Vagina (tissue), 2 donors: ENCODE measurements around the gene DUSP22. TPM values are rescaled to one million over a fixed set of nuclear protein-coding genes. Genes with fewer than 3 reads are reported as not detected.

Source experiments
- DNase-seq, 2 donors: peaks; one replicate each; pipeline ENCODE4 v3.0.0-alpha.2; 2017; ENCODE audit errors: extremely low spot score in 2 of 2
- H3K27ac ChIP-seq: fragments of 200-600 bp; sonication (generic); one replicate; pipeline ENCODE4 v1.5.1; 2019
- H3K27me3 ChIP-seq: fragments of 200-600 bp; sonication (generic); one replicate; pipeline ENCODE4 v1.5.1; 2019
- H3K36me3 ChIP-seq, 2 donors: fragments of 200-600 bp; sonication (generic); one replicate each; pipeline ENCODE4 v1.5.1; 2017 to 2019
- H3K4me1 ChIP-seq: fragments of 200-600 bp; sonication (generic); one replicate; pipeline ENCODE4 v1.5.1; 2019
- H3K4me3 ChIP-seq, 2 donors: fragments of 200-600 bp; sonication (generic); 1 replicate in 1 of 2; 2 replicates in 1 of 2; pipeline ENCODE4 v1.5.1; 2016 to 2019
- H3K9me3 ChIP-seq: fragments of 200-600 bp; sonication (generic); one replicate; pipeline ENCODE4 v1.5.1; 2019
- POLR2A ChIP-seq, 2 donors: fragments of 450-650 bp; IDR thresholded peaks; one replicate each; pipeline ENCODE4 v1.6.1; 2017; ENCODE audit warnings: antibody characterized with exemption in 2 of 2, mild to moderate bottlenecking in 2 of 2, moderate library complexity in 2 of 2
- POLR2AphosphoS5 ChIP-seq, 2 donors: sonication (generic); formaldehyde crosslinking; IDR thresholded peaks; one replicate each; pipeline ENCODE4 v1.9.0; 2017; ENCODE audit warnings: antibody characterized with exemption in 2 of 2, mild to moderate bottlenecking in 2 of 2, low read depth in 1 of 2; ENCODE audit not compliant: insufficient read depth in 1 of 2
- intact Hi-C: fragments of 100-400 bp; cut with DNase I; formaldehyde crosslinking; loops from one replicate; pipeline ENCODE4 v1.15.1; 2023
- total RNA-seq: library from RNA; depleted of rRNA; stranded (reverse); fragments of >200 nt; gene quantifications from one replicate; pipeline ENCODE4 v1.2.3, GENCODE V29; 2016
- TF ChIP-seq, protein P1 (sequence below), 3 experiments: fragments of 450-650 bp in 2 of 3; fragments of 200-600 bp in 1 of 3; sonication (generic) in 1 of 3; IDR thresholded peaks; one replicate each; pipeline ENCODE4 v1.5.1; 2017 to 2019; ENCODE audit warnings: antibody characterized with exemption in 3 of 3, mild to moderate bottlenecking in 2 of 3, moderate library complexity in 2 of 3

DUSP22 gene
- total RNA-seq, 1 donor from 2014 or later, result 57.5 TPM

DNA sequence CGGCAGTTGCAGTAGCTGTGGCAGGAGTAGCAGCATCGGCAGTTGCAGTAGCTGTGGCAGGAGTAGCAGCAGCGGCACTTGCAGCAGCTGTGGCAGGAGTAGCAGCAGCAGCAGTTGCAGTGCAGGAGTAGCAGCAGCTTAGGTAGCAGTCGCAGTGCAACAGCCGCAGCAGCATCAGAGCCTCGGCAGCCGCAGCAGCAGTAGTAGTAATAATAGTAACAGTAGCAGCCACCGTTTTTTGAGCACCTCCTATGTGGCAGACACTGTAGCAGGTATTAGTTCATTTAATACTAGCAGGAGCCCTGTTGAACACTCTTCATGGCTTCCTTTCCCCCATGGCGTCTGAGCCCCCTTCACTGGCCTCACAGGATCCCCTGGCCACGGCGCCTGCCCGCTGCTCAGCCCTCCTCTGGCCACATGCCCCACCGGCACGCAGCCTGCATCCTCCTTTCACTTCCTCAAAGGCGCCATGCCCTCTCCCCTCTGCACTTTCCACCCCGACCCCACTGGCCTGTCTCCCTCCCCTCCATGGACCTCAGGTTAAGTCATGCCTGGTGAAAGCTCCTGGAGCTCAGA is 80.1 kb downstream of the DUSP22 start:
- DNase-seq, result no peak
- Histone ChIP-seq H3K9me3 (no peaks in the 10 kb centered on the region), H3K36me3 (no peaks in the 10 kb centered on the region), H3K4me3 (no peak overlapping the region), H3K4me1 (no peaks in the 10 kb centered on the region), H3K27ac (no peak overlapping the region), H3K27me3 (peaks cover 4% of the 10 kb centered on the region)
- TF ChIP-seq POLR2A (IDR thresholded peaks at IDR 0.05), result no peak
- TF ChIP-seq, protein P1, sequence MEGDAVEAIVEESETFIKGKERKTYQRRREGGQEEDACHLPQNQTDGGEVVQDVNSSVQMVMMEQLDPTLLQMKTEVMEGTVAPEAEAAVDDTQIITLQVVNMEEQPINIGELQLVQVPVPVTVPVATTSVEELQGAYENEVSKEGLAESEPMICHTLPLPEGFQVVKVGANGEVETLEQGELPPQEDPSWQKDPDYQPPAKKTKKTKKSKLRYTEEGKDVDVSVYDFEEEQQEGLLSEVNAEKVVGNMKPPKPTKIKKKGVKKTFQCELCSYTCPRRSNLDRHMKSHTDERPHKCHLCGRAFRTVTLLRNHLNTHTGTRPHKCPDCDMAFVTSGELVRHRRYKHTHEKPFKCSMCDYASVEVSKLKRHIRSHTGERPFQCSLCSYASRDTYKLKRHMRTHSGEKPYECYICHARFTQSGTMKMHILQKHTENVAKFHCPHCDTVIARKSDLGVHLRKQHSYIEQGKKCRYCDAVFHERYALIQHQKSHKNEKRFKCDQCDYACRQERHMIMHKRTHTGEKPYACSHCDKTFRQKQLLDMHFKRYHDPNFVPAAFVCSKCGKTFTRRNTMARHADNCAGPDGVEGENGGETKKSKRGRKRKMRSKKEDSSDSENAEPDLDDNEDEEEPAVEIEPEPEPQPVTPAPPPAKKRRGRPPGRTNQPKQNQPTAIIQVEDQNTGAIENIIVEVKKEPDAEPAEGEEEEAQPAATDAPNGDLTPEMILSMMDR (IDR thresholded peaks at IDR 0.05), result no peak
- TF ChIP-seq POLR2AphosphoS5 (IDR thresholded peaks at IDR 0.05; ENCODE audit: insufficient read depth in 1 of 2, low read depth in 1 of 2), result no peak
- intact Hi-C loops, result no loop called here

DNA sequence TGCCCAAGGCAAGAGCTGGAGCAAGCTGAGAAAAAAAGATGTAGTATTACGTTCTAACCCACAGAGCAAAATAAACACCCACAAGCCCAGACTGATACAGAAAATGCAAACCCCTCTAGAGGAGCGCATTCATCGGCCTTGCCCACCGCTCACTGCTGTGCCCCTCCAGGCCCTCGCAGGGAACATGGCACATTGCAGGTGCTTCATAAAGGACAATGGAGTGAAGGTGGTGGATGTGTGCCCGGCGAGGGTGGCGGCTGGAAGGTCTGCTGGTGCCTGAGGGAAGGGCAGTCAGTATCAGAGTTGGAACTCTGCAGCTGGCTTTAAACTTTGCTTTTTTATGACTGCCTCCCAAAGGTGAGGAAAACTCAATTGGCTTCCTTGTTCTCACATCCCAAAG is 80.7 kb downstream of the DUSP22 start:
- Histone ChIP-seq H3K4me3 (no peak overlapping the region), H3K27ac (no peak overlapping the region), H3K9me3 (no peaks in the 10 kb centered on the region), H3K4me1 (no peaks in the 10 kb centered on the region), H3K27me3 (peaks cover 4% of the 10 kb centered on the region), H3K36me3 (no peaks in the 10 kb centered on the region)
- intact Hi-C loops, result no loop called here
- no peak for DNase-seq
- no peak for TF ChIP-seq POLR2AphosphoS5 (IDR thresholded peaks at IDR 0.05; ENCODE audit: insufficient read depth in 1 of 2, low read depth in 1 of 2)
- TF ChIP-seq POLR2A (IDR thresholded peaks at IDR 0.05), result no peak
- TF ChIP-seq, protein P1 (IDR thresholded peaks at IDR 0.05), result no peak

DNA sequence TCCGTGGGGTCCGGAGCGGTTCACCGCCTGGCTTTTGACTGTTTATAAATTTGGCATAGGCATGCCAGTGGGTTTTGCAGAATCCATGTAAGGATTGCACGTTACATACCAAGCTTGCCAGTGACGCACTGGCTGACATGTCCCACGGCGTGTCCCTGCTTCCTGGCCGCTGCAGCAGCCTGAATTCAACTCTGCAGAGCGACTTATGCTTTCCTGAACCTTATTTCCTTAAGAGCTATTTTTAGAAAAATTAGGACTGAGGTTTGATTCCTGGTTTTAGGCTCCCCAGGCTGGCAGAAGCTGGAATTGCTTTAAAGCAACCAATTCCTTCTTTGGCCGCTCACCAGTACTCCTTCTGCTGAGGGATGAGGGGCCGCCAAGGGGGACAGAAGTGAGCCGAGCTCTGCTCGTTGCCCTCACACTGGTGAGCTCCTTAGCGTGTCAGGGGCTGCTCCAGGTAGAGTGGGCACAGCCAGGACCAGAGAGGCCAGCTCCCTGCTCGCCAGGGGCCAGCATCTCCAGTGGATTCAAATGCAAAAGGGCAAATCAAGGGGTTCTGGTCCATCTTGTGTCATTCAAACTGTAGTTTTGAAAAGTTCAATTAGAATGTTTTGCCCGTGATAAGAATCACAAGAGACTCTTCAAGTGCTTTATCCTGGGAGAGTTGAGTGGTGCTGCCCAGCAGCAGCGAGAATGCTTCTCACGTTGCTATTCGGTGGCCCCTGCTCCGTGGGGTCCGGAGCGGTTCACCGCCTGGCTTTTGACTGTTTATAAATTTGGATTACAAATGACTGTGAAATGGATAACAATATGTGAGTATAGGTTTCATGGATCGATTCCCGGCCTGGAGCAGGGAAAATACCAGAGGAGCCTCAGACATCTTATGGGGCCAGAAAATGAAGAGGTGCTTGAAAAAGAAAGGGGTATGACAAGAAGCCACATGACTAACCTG is 81.8 kb downstream of the DUSP22 start:
- Histone ChIP-seq H3K27me3 (peaks cover 4% of the 10 kb centered on the region), H3K27ac (no peak overlapping the region), H3K36me3 (no peaks in the 10 kb centered on the region), H3K4me1 (no peaks in the 10 kb centered on the region), H3K4me3 (no peak overlapping the region), H3K9me3 (no peaks in the 10 kb centered on the region)
- intact Hi-C loops, result no loop called here
- DNase-seq, result no peak
- TF ChIP-seq, protein P1 (IDR thresholded peaks at IDR 0.05), result no peak
- TF ChIP-seq POLR2A (IDR thresholded peaks at IDR 0.05) (no peak), POLR2AphosphoS5 (IDR thresholded peaks at IDR 0.05; ENCODE audit: insufficient read depth in 1 of 2, low read depth in 1 of 2) (no peak)

DNA sequence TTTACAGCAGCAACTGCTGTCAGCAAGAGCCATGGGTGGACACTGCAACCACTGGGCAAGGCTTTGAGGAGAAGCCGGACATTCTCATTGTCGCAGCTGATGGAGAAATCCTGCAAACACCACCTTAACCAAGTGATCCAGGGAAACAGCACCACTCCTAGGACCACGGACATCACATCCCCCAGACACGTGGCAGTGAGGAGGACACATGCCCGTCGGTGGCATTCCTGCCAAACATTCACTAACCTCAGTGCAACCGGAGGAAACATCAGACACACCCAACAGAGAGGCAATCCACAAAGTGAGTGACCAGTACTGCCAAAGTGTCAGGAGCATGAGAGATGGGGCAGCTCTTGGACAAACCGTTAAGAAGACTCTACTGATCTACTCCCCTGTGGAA is 82.7 kb downstream of the DUSP22 start:
- H3K4me1 ChIP-seq, result no peaks in the 10 kb centered on the region
- no peak for TF ChIP-seq POLR2AphosphoS5 (IDR thresholded peaks at IDR 0.05; ENCODE audit: insufficient read depth in 1 of 2, low read depth in 1 of 2)
- TF ChIP-seq POLR2A (IDR thresholded peaks at IDR 0.05), result no peak
- TF ChIP-seq, protein P1 (IDR thresholded peaks at IDR 0.05), result no peak
- DNase-seq, result no peak
- no peak overlapping the region for H3K4me3 ChIP-seq
- intact Hi-C loops, result no loop called here
- peaks cover 4% of the 10 kb centered on the region for H3K27me3 ChIP-seq
- H3K36me3 ChIP-seq, result no peaks in the 10 kb centered on the region
- no peaks in the 10 kb centered on the region for H3K9me3 ChIP-seq
- H3K27ac ChIP-seq, result no peak overlapping the region
